Neuronal stem cell (in vitro differentiated cells): ENCODE data around the gene ASIC5.

Source experiments
- DNase-seq: peaks from one replicate; pipeline ENCODE4 v3.0.0-alpha.2; 2013; ENCODE audit warnings: low spot score
- H2AFZ ChIP-seq: one replicate; pipeline ENCODE4 v1.6.1; 2013; ENCODE audit warnings: mild to moderate bottlenecking, low read length, inconsistent platforms
- H2AK5ac ChIP-seq: 2 replicates; pipeline ENCODE4 v1.6.1; 2013; ENCODE audit warnings: low read depth, mild to moderate bottlenecking, inconsistent platforms, low read length, moderate library complexity, mixed read lengths
- H2BK120ac ChIP-seq: 2 replicates; pipeline ENCODE4 v1.6.1; 2013; ENCODE audit warnings: low read depth, mild to moderate bottlenecking, inconsistent platforms, low read length, moderate library complexity, mixed read lengths
- H2BK12ac ChIP-seq: one replicate; pipeline ENCODE4 v1.6.1; 2013; ENCODE audit warnings: low read length, inconsistent platforms
- H2BK15ac ChIP-seq: 2 replicates; pipeline ENCODE4 v1.6.1; 2013; ENCODE audit warnings: mild to moderate bottlenecking, low read length, inconsistent platforms, mixed read lengths
- H2BK5ac ChIP-seq: one replicate; pipeline ENCODE4 v1.6.1; 2013; ENCODE audit warnings: inconsistent platforms, mild to moderate bottlenecking, low read length, moderate library complexity
- H3K14ac ChIP-seq: one replicate; pipeline ENCODE4 v1.6.1; 2013; ENCODE audit warnings: low read length, inconsistent platforms
- H3K18ac ChIP-seq: 2 replicates; pipeline ENCODE4 v1.6.1; 2013; ENCODE audit warnings: low read length, inconsistent platforms
- H3K23ac ChIP-seq: 2 replicates; pipeline ENCODE4 v1.6.1; 2013; ENCODE audit warnings: low read depth, mild to moderate bottlenecking, mixed read lengths, low read length, inconsistent platforms; ENCODE audit not compliant: poor library complexity
- H3K27ac ChIP-seq: replicated peaks from 3 replicates; pipeline ENCODE4 v1.5.1; 2013; ENCODE audit warnings: low read length, inconsistent platforms
- H3K27me3 ChIP-seq, 3 experiments: 2 replicates each; pipeline ENCODE4 v1.6.1; 2013; ENCODE audit warnings: low read length in 3 of 3, mild to moderate bottlenecking in 2 of 3, inconsistent platforms in 1 of 3, low read depth in 1 of 3, mixed read lengths in 1 of 3, moderate library complexity in 1 of 3; ENCODE audit not compliant: control insufficient read depth in 3 of 3, insufficient read depth in 3 of 3
- H3K36me3 ChIP-seq, 2 donors: replicated peaks in 1 of 2; 2 replicates each; pipeline ENCODE4 v1.6.1; 2013; ENCODE audit warnings: low read length in 2 of 2; ENCODE audit not compliant: control insufficient read depth in 2 of 2, insufficient read depth in 2 of 2
- H3K4ac ChIP-seq: 2 replicates; pipeline ENCODE4 v1.6.1; 2013; ENCODE audit warnings: inconsistent platforms, mild to moderate bottlenecking, low read length, moderate library complexity
- H3K4me1 ChIP-seq, 2 donors: 1 replicate in 1 of 2; 2 replicates in 1 of 2; pipeline ENCODE4 v1.6.1; 2013; ENCODE audit warnings: low read length in 2 of 2, low read depth in 1 of 2; ENCODE audit not compliant: control insufficient read depth in 2 of 2, insufficient read depth in 1 of 2
- H3K4me2 ChIP-seq: one replicate; pipeline ENCODE4 v1.6.1; 2013; ENCODE audit warnings: mild to moderate bottlenecking, low read length, inconsistent platforms; ENCODE audit not compliant: insufficient read depth, poor library complexity, severe bottlenecking
- H3K4me3 ChIP-seq, 2 donors: 2 replicates each; pipeline ENCODE4 v1.5.1; 2013; ENCODE audit warnings: low read length in 2 of 2, mild to moderate bottlenecking in 2 of 2, inconsistent platforms in 1 of 2, moderate library complexity in 1 of 2
- H3K79me1 ChIP-seq: one replicate; pipeline ENCODE4 v1.6.1; 2013; ENCODE audit warnings: low read depth, mild to moderate bottlenecking, inconsistent platforms, low read length, moderate library complexity
- H3K9ac ChIP-seq: one replicate; pipeline ENCODE4 v1.6.1; 2013; ENCODE audit warnings: mild to moderate bottlenecking, low read depth, low read length, inconsistent platforms; ENCODE audit not compliant: poor library complexity
- H3K9me3 ChIP-seq, 2 donors: replicated peaks in 1 of 2; 2 replicates each; pipeline versions ENCODE3 to v1.6.1; 2013; ENCODE audit warnings: low read length in 2 of 2, mild to moderate bottlenecking in 2 of 2, inconsistent platforms in 1 of 2, low read depth in 1 of 2, mixed read lengths in 1 of 2, moderate library complexity in 1 of 2; ENCODE audit not compliant: control insufficient read depth in 2 of 2, insufficient read depth in 1 of 2
- H4K8ac ChIP-seq: one replicate; pipeline ENCODE4 v1.6.1; 2013; ENCODE audit warnings: low read depth, mild to moderate bottlenecking, inconsistent platforms, low read length, moderate library complexity
- H4K91ac ChIP-seq: one replicate; pipeline ENCODE4 v1.6.1; 2013; ENCODE audit warnings: low read length, low read depth, mild to moderate bottlenecking, inconsistent platforms; ENCODE audit not compliant: poor library complexity
- WGBS, 2 donors: extraction: QIAGEN DNeasy Blood & Tissue Kit; methylation state at CpG; one replicate each; pipeline ENCODE4 v1.1.7; 2013; ENCODE audit warnings: missing lambda C conversion rate in 2 of 2, mixed read lengths in 1 of 2; ENCODE audit not compliant: insufficient read length in 2 of 2, insufficient replicate concordance in 1 of 2; ENCODE audit errors: extremely low coverage in 2 of 2; 5-methylcytosine and 5-hydroxymethylcytosine counted together

Gene ASIC5

DNA sequence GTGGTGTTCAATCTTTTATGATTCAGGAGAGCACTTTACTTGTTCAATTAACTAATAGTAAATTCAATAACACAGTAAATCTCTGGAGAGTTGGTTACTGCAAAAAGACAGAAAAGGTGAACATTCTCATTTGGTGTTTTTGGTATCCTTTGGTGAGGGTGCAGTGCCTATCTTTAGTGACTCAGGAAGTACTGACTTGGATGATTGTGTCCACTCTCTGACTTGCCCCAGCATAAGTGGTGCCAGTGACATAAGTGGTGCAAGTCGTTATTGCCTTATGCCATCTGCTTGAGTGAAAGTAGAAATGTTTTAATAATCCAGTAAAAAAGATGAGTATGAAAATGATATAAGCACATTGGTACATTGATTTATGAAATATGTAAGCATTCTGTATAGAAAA lies 80.2 kb downstream of the ASIC5 start:
- no peak overlapping the region for H3K9ac ChIP-seq
- WGBS, 2 donors: no CpG with 5 or more reads among the region's 1 CpG
- no peaks in the 10 kb centered on the region for H3K27me3 ChIP-seq
- H3K27ac ChIP-seq: no peak overlapping the region
- no peaks in the 10 kb centered on the region for H3K4me1 ChIP-seq
- no peak overlapping the region for H3K4me2 ChIP-seq
- H2AK5ac ChIP-seq: no peak overlapping the region
- H2BK5ac ChIP-seq: no peak overlapping the region
- peaks cover 0 to 5% of the 10 kb centered on the region in 2 donors for H3K36me3 ChIP-seq
- no peak overlapping the region for H2BK15ac ChIP-seq
- H2BK120ac ChIP-seq: no peak overlapping the region
- no peak overlapping the region for H4K91ac ChIP-seq
- H2AFZ ChIP-seq: no peak overlapping the region
- H3K4me3 ChIP-seq: no peak overlapping the region
- H3K4ac ChIP-seq: no peak overlapping the region
- no peaks in the 10 kb centered on the region for H3K9me3 ChIP-seq
- H4K8ac ChIP-seq: no peak overlapping the region
- H3K23ac ChIP-seq: no peak overlapping the region
- no peak overlapping the region for H2BK12ac ChIP-seq
- H3K14ac ChIP-seq: no peak overlapping the region
- H3K18ac ChIP-seq: no peak overlapping the region
- no peak for DNase-seq
- H3K79me1 ChIP-seq: no peaks in the 10 kb centered on the region

DNA sequence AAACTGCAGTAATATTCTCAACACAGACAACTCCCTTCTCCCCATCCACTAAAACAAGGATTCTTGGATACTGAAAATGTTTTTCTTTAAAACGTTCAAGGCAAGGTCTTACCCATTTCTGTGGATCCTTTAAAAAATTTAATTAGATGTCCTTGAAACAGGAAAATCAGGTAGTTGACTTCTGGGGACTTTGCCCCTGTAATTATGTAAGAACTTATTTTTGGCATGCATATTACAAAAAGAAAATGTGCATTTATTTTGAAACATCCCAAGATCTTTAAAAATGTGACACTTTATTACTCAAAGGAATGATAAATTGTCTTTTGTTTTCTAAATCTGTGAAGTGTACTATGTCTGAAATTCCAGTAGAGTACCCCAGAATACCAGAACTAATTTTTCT lies 81.4 kb downstream of the ASIC5 start:
- Histone ChIP-seq H2BK5ac (no peak overlapping the region), H3K36me3 (peaks cover 0 to 3% of the 10 kb centered on the region in 2 donors), H4K91ac (no peak overlapping the region), H3K4me3 (no peak overlapping the region), H3K4me2 (no peak overlapping the region), H3K27ac (no peak overlapping the region), H3K4me1 (no peaks in the 10 kb centered on the region), H3K14ac (no peak overlapping the region), H4K8ac (no peak overlapping the region), H3K18ac (no peak overlapping the region), H2BK12ac (no peak overlapping the region), H3K9ac (no peak overlapping the region), H2AFZ (no peak overlapping the region), H2BK15ac (no peak overlapping the region), H3K4ac (no peak overlapping the region), H3K23ac (no peak overlapping the region), H3K9me3 (no peaks in the 10 kb centered on the region), H3K79me1 (no peaks in the 10 kb centered on the region), H2AK5ac (no peak overlapping the region), H2BK120ac (no peak overlapping the region), H3K27me3 (no peaks in the 10 kb centered on the region)
- DNase-seq: no peak
- no CpG with 5 or more reads among the region's 1 CpG for WGBS, 2 donors

DNA sequence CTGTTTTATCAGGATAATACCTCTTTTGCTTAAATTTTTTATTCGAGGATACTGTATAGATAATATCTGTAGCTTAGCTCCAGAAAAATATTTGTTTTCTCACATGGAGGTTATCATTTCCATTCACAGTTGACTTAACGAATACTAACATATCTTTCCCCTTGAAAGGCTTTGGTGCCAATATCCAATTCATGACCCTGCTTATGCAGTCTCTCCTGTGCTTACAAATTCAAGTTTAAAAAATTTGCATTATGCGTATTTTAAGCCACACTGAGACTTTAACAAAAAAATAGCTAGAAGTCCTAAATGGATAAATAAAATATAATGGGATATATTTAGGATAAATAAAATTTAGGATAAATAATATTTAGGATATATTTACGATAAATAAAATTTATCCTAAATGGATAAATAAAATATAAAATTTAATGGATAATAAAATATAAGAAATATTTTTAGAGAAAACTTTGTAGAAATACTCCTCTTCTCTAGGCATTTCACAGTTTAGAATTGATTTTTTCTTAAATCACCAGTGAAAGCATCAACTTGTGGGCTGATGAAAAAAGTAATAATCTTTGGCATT lies 84.7 kb downstream of the ASIC5 start:
- H3K36me3 ChIP-seq: peaks cover 0 to 3% of the 10 kb centered on the region in 2 donors
- no peak overlapping the region for H2AK5ac ChIP-seq
- H3K14ac ChIP-seq: no peak overlapping the region
- H2BK5ac ChIP-seq: no peak overlapping the region
- no peak overlapping the region for H2BK12ac ChIP-seq
- no peak overlapping the region for H3K18ac ChIP-seq
- H3K4ac ChIP-seq: no peak overlapping the region
- no peak overlapping the region for H3K23ac ChIP-seq
- H3K79me1 ChIP-seq: no peaks in the 10 kb centered on the region
- WGBS, 2 donors: no CpG with 5 or more reads among the region's 4 CpGs
- no peak overlapping the region for H2BK15ac ChIP-seq
- no peak overlapping the region for H2AFZ ChIP-seq
- no peak overlapping the region for H3K4me3 ChIP-seq
- no peaks in the 10 kb centered on the region for H3K27me3 ChIP-seq
- H3K9ac ChIP-seq: no peak overlapping the region
- H3K4me2 ChIP-seq: no peak overlapping the region
- H3K4me1 ChIP-seq: no peaks in the 10 kb centered on the region
- no peaks in the 10 kb centered on the region for H3K9me3 ChIP-seq
- H2BK120ac ChIP-seq: no peak overlapping the region
- H4K91ac ChIP-seq: no peak overlapping the region
- H3K27ac ChIP-seq: no peak overlapping the region
- no peak for DNase-seq
- H4K8ac ChIP-seq: no peak overlapping the region

DNA sequence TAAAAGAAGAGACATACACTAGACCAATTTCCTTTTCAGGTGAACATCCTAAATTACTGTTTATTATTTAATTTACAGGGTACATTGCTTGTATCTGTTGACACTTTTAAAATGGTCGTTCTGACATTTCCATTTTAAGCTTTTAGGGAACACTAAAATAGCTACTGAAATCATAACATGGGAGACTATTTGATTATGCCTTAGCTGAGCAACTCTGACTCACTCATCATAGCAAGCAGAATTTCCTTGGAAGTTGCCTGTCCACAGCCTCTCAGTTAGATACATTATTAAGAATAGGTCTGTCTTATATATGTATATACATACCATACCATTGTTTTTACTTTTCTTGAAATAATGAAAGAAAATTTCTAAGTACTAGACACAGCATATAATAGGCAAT lies 85.3 kb downstream of the ASIC5 start:
- no peaks in the 10 kb centered on the region for H3K27me3 ChIP-seq
- H3K36me3 ChIP-seq: peaks cover 0 to 3% of the 10 kb centered on the region in 2 donors
- no peak overlapping the region for H3K18ac ChIP-seq
- no peaks in the 10 kb centered on the region for H3K79me1 ChIP-seq
- H3K4ac ChIP-seq: no peak overlapping the region
- H2BK120ac ChIP-seq: no peak overlapping the region
- no peak overlapping the region for H3K14ac ChIP-seq
- no peak overlapping the region for H2AK5ac ChIP-seq
- H4K8ac ChIP-seq: no peak overlapping the region
- H4K91ac ChIP-seq: no peak overlapping the region
- H3K4me2 ChIP-seq: no peak overlapping the region
- no peaks in the 10 kb centered on the region for H3K4me1 ChIP-seq
- H2AFZ ChIP-seq: no peak overlapping the region
- H3K23ac ChIP-seq: no peak overlapping the region
- no CpG with 5 or more reads among the region's 1 CpG for WGBS, 2 donors
- H3K27ac ChIP-seq: no peak overlapping the region
- H3K9me3 ChIP-seq: no peaks in the 10 kb centered on the region
- no peak overlapping the region for H2BK5ac ChIP-seq
- H2BK12ac ChIP-seq: no peak overlapping the region
- no peak overlapping the region for H3K9ac ChIP-seq
- DNase-seq: no peak
- H3K4me3 ChIP-seq: no peak overlapping the region
- no peak overlapping the region for H2BK15ac ChIP-seq
